HG02970 (cell line): ENCODE measurements around the gene TRAPPC10.
A peak's percentile ranks its signal among the peaks of the same experiment; 100 is the strongest.
"Not testable (repeated sequence)": the region's sequence is repeated elsewhere in the genome, so short reads cannot be mapped to it uniquely, and the experiment has no call there.

Experiments
- ATAC-seq: cut with Tn5 transposase; IDR thresholded peaks from one replicate; pipeline ENCODE4 v1.9.1; 2021; ENCODE audit warnings: mild to moderate bottlenecking, moderate library complexity, moderate number of reproducible peaks; ENCODE audit not compliant: unreplicated experiment, low FRiP score

Gene TRAPPC10

DNA sequence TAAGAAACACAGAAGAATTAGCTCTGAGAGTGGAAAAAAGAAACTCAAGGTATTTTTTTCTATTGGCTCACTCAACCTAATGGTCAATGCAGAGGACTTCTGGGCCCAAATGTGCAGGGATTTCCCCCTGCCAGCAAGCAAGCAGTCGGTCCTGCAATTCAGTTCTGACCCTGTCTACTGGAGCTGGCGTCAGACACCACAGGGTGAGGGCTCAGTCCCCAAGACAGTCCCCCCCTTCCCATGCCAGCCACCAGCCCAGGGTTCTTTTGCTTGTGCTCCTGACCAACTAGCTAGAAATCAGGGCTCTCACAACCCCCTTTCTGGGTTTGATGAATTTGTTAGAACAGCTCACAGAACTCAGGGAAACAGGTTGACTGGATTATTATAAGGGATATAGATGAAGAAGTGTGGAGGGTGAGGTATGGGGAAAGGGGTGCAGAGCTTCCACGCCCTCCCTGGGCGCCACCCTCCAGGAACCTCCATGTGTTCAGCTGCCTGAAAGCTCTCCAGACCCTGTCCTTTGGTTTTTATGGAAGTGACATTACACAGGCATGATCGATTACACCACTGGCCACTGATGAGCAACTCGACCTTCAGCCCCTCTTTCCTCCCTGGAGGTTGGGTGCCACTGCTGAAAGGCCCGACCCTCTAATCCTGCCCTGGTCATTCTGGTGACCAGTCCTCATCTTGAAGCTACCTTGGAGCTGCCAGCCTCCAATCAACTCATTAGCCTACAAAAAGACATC, 72.6 kb downstream of the TRAPPC10 start:
- no peak for ATAC-seq

GRCh38 chr21:44085491-44086321, 73.6 kb downstream of the TRAPPC10 start:
- ATAC-seq: no peak

- ATAC-seq: no peak
Measured at GRCh38 chr21:44086636-44087425, 74.7 kb downstream of the TRAPPC10 start.

DNA sequence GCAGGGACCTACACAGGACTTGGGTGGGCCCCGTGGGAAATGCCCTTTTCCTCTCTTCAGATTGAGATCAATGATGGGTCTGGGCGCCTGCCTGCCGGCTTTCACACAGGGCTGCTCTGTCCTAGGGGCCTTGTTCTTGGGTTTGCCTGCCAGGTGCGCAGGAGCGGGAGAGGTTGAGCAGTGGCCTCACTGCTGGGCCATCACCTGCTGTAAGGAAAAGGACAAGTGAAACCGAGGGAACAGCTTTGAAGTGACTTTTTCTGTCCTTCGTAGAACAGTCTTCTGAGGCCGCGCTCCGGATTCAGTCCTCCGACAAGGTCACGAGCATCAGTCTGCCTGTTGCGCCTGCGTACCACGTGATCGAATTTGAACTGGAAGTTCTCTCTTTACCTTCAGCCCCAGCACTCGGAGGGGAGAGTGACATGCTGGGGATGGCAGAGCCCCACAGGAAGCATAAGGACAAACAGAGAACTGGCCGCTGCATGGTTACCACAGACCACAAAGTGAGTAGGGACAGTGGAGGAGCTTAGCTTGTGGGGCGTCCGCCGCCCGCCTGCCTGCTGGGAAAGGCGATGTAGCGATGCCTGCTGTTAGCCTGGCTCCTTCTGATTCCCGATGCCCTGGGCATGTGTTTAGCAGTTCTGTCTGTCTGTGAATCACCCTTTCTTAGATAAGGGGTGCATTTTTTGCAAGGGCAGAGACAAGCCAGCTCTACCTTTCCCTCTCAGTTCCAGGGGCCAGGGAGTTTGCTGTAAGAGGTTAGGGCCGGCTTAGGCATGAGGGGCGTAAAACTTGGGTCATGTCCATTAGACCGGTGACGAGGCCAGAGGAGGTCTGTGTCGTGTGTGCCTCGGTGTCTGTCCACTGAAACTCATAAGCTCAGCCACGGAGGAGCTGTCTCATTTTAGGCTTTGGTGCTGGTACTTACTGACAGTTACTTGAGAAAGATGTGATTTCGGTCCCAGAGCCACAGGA, 75.6 kb downstream of the TRAPPC10 start:
- no peak for ATAC-seq

GRCh38 chr21:44088401-44088780, 76.3 kb downstream of the TRAPPC10 start:
- no peak for ATAC-seq

- peak; percentile 45 for ATAC-seq
Measured at GRCh38 chr21:44089001-44089911, 77.1 kb downstream of the TRAPPC10 start.

- ATAC-seq: no peak
Measured at GRCh38 chr21:44090325-44090724, 78.2 kb downstream of the TRAPPC10 start.

- ATAC-seq: no peak
Measured at GRCh38 chr21:44092211-44092610, 80.1 kb downstream of the TRAPPC10 start.

GRCh38 chr21:44093761-44094160, 81.7 kb downstream of the TRAPPC10 start:
- ATAC-seq: no peak

- ATAC-seq: no peak
Measured at GRCh38 chr21:44094832-44095231, 82.7 kb downstream of the TRAPPC10 start.

- not testable (repeated sequence) for ATAC-seq
Measured at GRCh38 chr21:44098507-44098906, 86.4 kb downstream of the TRAPPC10 start.

DNA sequence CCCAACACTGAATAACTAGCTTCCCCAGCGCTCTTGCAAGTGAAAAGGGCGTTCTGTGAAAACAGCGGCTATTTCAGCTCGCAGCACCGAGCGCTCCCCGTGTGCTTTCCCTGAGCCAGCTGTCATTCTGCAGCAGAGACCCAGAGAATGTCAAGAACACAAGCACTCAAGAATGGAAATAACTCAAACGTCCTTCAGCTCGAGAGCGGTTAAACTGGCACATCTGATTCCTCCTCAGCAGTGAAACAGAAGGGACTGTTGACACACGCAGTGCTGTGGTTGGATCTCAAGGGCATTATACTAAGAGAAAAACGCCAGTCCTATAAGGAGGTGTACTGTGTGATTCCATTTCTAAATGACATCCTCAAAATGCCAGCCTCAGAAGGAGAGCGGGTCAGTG, 86.9 kb downstream of the TRAPPC10 start:
- not testable (repeated sequence) for ATAC-seq

GRCh38 chr21:44107026-44107501, 95.0 kb downstream of the TRAPPC10 start, which contains the start of gene PWP2:
PWP2 (plus strand) TSS chr21:44107399; CDS start chr21:44107417, 18 bp downstream.
- ATAC-seq: peak; percentile 97

DNA sequence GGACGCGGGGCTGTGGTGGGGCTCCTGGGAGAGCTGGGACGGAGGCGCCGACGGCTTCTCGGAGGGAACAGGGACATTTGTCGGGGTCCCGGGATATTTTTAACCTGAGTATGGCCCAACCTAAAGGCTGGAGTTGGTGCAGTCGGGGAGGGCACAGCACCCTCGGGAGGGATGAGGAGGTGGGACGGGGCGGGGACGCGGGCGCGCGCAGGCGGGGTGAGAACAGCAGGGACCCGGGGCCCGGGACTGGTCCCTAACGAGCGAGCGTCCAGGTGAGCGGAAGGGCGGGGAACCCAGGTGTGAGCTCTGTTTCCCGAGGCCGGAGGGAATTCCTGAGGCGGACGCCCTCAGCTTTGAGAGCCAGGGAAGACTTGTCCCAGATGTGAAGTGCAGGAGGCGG, 95.5 kb downstream of the TRAPPC10 start:
- ATAC-seq: not testable (repeated sequence)

DNA sequence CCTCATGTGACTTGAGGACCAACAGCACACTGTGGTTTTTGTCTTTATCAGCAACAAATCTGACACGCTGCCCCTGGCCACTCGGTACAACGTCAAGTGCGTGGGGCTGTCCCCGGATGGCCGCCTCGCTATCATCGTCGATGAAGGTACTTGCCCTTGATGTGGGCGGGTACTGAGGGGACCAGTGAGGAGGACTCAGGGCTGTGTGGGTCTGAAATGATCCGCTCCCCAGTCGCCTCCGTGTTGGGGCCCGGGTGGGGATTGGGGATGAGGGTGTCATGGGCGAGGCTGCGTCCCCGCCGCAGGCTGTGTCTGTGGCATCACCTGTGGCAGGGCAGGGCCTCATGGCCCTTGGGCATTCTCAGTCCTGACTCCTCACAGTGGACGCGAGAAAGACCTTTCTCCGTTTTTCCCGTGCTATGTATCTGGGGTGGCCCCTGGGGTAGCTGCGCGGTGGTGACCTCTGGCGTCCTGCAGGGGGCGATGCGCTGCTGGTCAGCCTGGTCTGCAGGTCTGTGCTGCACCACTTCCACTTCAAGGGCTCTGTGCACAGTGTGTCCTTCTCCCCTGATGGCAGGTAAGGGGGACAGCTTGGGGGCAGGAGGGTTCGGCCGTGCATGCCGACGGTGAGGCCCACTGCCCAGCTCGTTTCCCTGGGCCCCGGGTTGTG, 101.7 kb downstream of the TRAPPC10 start:
- ATAC-seq: not testable (repeated sequence)

- not testable (repeated sequence) for ATAC-seq
Measured at GRCh38 chr21:44122131-44122530, 110.0 kb downstream of the TRAPPC10 start.

DNA sequence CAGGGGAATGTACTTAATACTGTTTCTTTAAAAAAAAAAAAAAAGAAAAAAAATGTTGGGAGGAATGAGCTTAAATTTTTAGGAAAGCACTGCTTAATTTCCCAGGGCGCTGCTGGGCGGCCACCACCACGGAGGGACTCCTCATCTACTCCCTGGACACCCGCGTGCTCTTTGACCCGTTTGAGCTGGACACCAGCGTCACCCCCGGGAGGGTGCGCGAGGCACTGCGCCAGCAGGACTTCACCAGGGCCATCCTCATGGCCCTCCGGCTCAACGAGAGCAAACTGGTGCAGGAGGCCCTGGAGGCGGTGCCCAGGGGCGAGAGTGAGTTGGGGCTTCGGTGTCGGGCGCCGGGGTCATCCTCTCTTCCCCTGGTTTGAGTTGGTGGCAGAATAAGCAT, 115.7 kb downstream of the TRAPPC10 start:
- not testable (repeated sequence) for ATAC-seq

DNA sequence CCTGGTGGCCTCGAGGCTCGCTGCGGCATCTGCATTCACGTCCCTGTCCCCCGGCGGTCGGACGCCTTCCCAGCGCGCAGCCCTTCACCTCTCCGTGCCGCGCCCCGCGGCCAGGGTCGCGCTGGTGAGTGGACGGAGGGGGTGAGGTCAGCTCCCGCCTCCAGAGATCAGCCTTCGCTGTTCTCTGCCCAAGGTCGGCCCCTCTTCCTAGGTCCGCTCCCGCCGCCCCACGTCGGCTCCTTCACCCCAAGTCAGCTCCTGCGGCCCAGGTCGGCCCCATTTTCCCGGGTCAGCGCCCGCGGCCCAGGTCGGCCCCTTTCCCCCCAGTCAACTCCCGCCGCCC, 121.6 kb downstream of the TRAPPC10 start:
- peak; percentile 22 for ATAC-seq
